HepG2 (cell line): ENCODE measurements around the gene SPEM2. TPM values are rescaled to one million over a fixed set of nuclear protein-coding genes. Genes with fewer than 3 reads are reported as not detected.

Source experiments
- ATAC-seq: fragments of 200-7000 bp; cut with Tn5 transposase; 3 replicates; pipeline ENCODE4 v1.9.1; 2020; ENCODE audit warnings: mild to moderate bottlenecking, moderate library complexity
- BruUV-seq: library from RNA; stranded (reverse); fragments of 400-500 nt; replicated peaks from 2 replicates; lab custom pipeline; 2021; lab: Mats Ljungman, UMichigan
- CTCF ChIA-PET: fragments of 300-600 bp; formaldehyde crosslinking; extraction: SDS; loops from one replicate; lab custom pipeline; 2021; ENCODE audit warnings: low total read pairs, inconsistent platforms, low intra/inter-chr PET ratio; lab: Yijun Ruan, JAX
- POLR2A ChIA-PET: fragments of 350-600 bp; sonication (Branson Sonifier 250); formaldehyde crosslinking; loops from one replicate; lab custom pipeline; 2020; ENCODE audit warnings: antibody characterized with exemption, inconsistent platforms; lab: Yijun Ruan, JAX
- DNase-seq: peaks from one replicate; pipeline ENCODE4 v3.0.0-alpha.2; 2015; ENCODE audit warnings: low spot score
- FAIRE-seq: peaks from 3 replicates; lab custom pipeline; 2011; peaks lifted over from hg19 to GRCh38; lab: Jason Lieb, UNC
- H2AFZ ChIP-seq: one replicate; pipeline ENCODE4 v1.6.1; 2011; ENCODE audit warnings: low read length, inconsistent platforms
- H3K27ac ChIP-seq: fragments of 300-600 bp; 3 replicates; pipeline ENCODE4 v1.8.0; 2011; ENCODE audit warnings: mixed run types, mild to moderate bottlenecking, mixed read lengths, low read length, inconsistent platforms; ENCODE audit not compliant: insufficient read depth; ENCODE audit errors: extremely low read length
- H3K27me3 ChIP-seq, 2 experiments: fragments of 200-600 bp in 1 of 2; 2 replicates in 1 of 2; 3 replicates in 1 of 2; pipeline versions ENCODE4 v1.6.0 to v1.8.0; 2011; ENCODE audit warnings: low read length in 2 of 2, mild to moderate bottlenecking in 2 of 2, moderate library complexity in 2 of 2, inconsistent platforms in 1 of 2; ENCODE audit not compliant: insufficient read depth in 2 of 2, control insufficient read depth in 1 of 2
- H3K36me3 ChIP-seq, 2 experiments: fragments of 200-600 bp in 1 of 2; replicated peaks in 1 of 2; 2 replicates in 1 of 2; 3 replicates in 1 of 2; pipeline versions ENCODE4 v1.5.1 to v1.8.0; 2011; ENCODE audit warnings: low read length in 2 of 2, inconsistent platforms in 1 of 2; ENCODE audit not compliant: insufficient read depth in 2 of 2, control insufficient read depth in 1 of 2
- H3K4me1 ChIP-seq: 2 replicates; pipeline ENCODE4 v1.5.1; 2012; ENCODE audit warnings: low read length, inconsistent platforms; ENCODE audit not compliant: insufficient read depth
- H3K4me2 ChIP-seq: 2 replicates; pipeline ENCODE4 v1.6.0; 2011; ENCODE audit warnings: low read depth, low read length, inconsistent platforms
- H3K4me3 ChIP-seq, 3 experiments: fragments of 200-600 bp in 1 of 3; sonication (generic), shearing (Covaris generic) in 1 of 3; replicated peaks in 1 of 3; 2 replicates each; pipeline ENCODE4 v1.5.1; 2011 to 2016; ENCODE audit warnings: low read length in 3 of 3, inconsistent platforms in 2 of 3, low read depth in 2 of 3, mild to moderate bottlenecking in 2 of 3, control low read depth in 1 of 3, mixed read lengths in 1 of 3; ENCODE audit not compliant: insufficient read depth in 1 of 3
- H3K79me2 ChIP-seq: one replicate; pipeline ENCODE4 v1.6.1; 2011; ENCODE audit warnings: low read length, inconsistent platforms; ENCODE audit not compliant: insufficient read depth
- H3K9ac ChIP-seq: 2 replicates; pipeline ENCODE4 v1.6.0; 2011; ENCODE audit warnings: mild to moderate bottlenecking, low read depth, low read length, inconsistent platforms; ENCODE audit not compliant: insufficient read depth
- H3K9me3 ChIP-seq: 2 replicates; pipeline ENCODE4 v1.5.1; 2012; ENCODE audit warnings: mild to moderate bottlenecking, low read length
- H4K20me1 ChIP-seq: 2 replicates; pipeline ENCODE4 v1.6.0; 2011; ENCODE audit warnings: inconsistent platforms, mild to moderate bottlenecking, low read length, moderate library complexity; ENCODE audit not compliant: insufficient read depth
- CCDC6 ChIP-seq: sonication (generic); formaldehyde crosslinking; IDR thresholded peaks from 2 replicates; pipeline ENCODE4 v1.8.1; 2022; ENCODE audit warnings: mild to moderate bottlenecking, missing genetic modification reagents, moderate library complexity
- ELF4 ChIP-seq: sonication (generic); formaldehyde crosslinking; IDR thresholded peaks from 2 replicates; pipeline ENCODE4 v1.5.0; 2020; ENCODE audit warnings: missing genetic modification reagents, mild to moderate bottlenecking, moderate library complexity, borderline replicate concordance
- IKZF1 ChIP-seq: fragments of 450-650 bp; IDR thresholded peaks from 2 replicates; pipeline ENCODE4 v1.7.1; 2016
- SKI ChIP-seq: fragments of 450-650 bp; IDR thresholded peaks from one replicate; pipeline ENCODE4 v1.6.1; 2018; ENCODE audit warnings: mild to moderate bottlenecking; ENCODE audit not compliant: partially characterized antibody
- SP140L ChIP-seq: sonication (generic); formaldehyde crosslinking; IDR thresholded peaks from 2 replicates; pipeline ENCODE4 v1.4.0; 2020; ENCODE audit warnings: missing genetic modification reagents, borderline replicate concordance
- SRSF9 ChIP-seq: fragments of 200-400 bp; formaldehyde crosslinking; IDR thresholded peaks from 2 replicates; pipeline ENCODE4 v1.6.1; 2018; ENCODE audit warnings: borderline replicate concordance, mild to moderate bottlenecking, low read depth, low read length; ENCODE audit not compliant: insufficient read depth, poor library complexity, severe bottlenecking
- ZBTB7A ChIP-seq: sonication (generic); formaldehyde crosslinking; IDR thresholded peaks from 2 replicates; pipeline ENCODE4 v1.8.0; 2022; ENCODE audit warnings: mild to moderate bottlenecking, missing genetic modification reagents
- ZNF703 ChIP-seq: sonication (generic); formaldehyde crosslinking; IDR thresholded peaks from 2 replicates; pipeline ENCODE4 v1.5.1; 2020; ENCODE audit warnings: missing genetic modification reagents, mild to moderate bottlenecking, moderate library complexity, borderline replicate concordance
- WGBS: methylation state at CpG from one replicate; pipeline ENCODE4 v1.1.6; 2017; ENCODE audit warnings: low lambda C conversion rate; 5-methylcytosine and 5-hydroxymethylcytosine counted together
- in situ Hi-C: cut with HindIII; loops from 2 replicates; pipeline ENCODE4 v1.10.0; 2017; ENCODE audit warnings: low pct_unique_long_range_greater_than_20kb; ENCODE audit not compliant: extremely low pct_ligation_motif_present
- intact Hi-C: fragments of 100-400 bp; cut with micrococcal nuclease; formaldehyde crosslinking; loops from one replicate; pipeline ENCODE4 v1.10.0; 2022; ENCODE audit not compliant: unreplicated experiment
- polyA plus RNA-seq, 8 experiments: library from polyadenylated mRNA; depleted of rRNA in 3 of 8; stranded (reverse) in 7 of 8; unstranded in 1 of 8; fragments of >200 nt; fragmentation: Illumina TruSeq in 4 of 8; extraction: Trizol in 4 of 8; gene quantifications; 2 replicates each; pipeline versions ENCODE4 v1.2.1 to v1.2.3, GENCODE V29; 2011 to 2016; ENCODE audit warnings: low read depth in 4 of 8, missing spikeins in 1 of 8, mixed read lengths in 1 of 8; ENCODE audit not compliant: insufficient read depth in 1 of 8
- total RNA-seq, 5 experiments: library from RNA; depleted of rRNA; stranded (reverse); fragments of >200 nt; fragmentation: Illumina TruSeq; extraction: Trizol; gene quantifications; 2 replicates each; pipeline ENCODE4 v1.2.3, GENCODE V29; 2016; ENCODE audit warnings: low read depth in 1 of 5
- TF ChIP-seq, protein P1 (sequence below): sonication (generic); formaldehyde crosslinking; IDR thresholded peaks from 2 replicates; pipeline ENCODE4 v1.4.0; 2020; ENCODE audit warnings: low read depth, missing genetic modification reagents

SPEM2 gene
- total and polyA plus RNA-seq, 2 of the 13 experiments (the other 11 are each of a cell fraction or from before 2014, with no cell fraction given), result not detected

DNA sequence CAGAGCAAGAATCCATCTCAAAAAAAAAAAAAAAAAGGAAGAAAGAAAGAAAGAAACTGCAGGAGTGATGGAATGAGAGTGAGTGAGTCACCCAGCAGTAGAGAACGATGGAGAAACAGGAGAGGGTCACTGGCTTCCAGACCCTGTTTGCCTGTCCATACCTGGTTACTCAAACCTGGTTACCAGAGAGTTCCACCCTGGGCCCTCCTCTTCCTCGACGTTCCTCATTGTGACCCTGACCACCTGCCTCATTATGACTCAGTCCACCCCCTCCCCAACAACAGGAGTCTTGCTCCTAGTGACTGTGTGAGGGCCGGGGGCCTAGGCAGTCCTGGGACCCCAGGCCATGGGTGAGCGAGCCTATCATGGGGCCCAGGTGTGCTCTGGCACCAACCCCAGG, 3.1 kb downstream of the SPEM2 start, which contains the start of gene SPEM3:
Gene SPEM3 (plus strand): TSS at position 301 of the 400 bp plus-strand sequence. CDS start 46 bp downstream, at position 347.
- Histone ChIP-seq H3K4me2 (no peak within 1 kb of the TSS), H3K9me3 (no peaks in the 10 kb centered on the region), H3K4me3 (no peak within 1 kb of the TSS), H4K20me1 (no peaks in the 10 kb centered on the region), H2AFZ (no peak within 1 kb of the TSS), H3K27ac (no peak within 1 kb of the TSS), H3K4me1 (peaks cover 8% of the 10 kb centered on the region), H3K9ac (no peak within 1 kb of the TSS), H3K36me3 (no peaks in the 10 kb centered on the region), H3K79me2 (no peaks in the 10 kb centered on the region), H3K27me3 (peaks cover 2 to 3% of the 10 kb centered on the region in 2 experiments; a peak in 3 of 5 replicates)
- ChIA-PET CTCF (no interaction called here), POLR2A (no interaction called here)
- BruUV-seq, result no TSS peak
- no peak for TF ChIP-seq SP140L (CRISPR knock-in tag)
- TF ChIP-seq ZNF703, result no peak
- no peak for TF ChIP-seq ZBTB7A
- TF ChIP-seq SKI, result no peak
- no peak for TF ChIP-seq IKZF1
- TF ChIP-seq CCDC6 (CRISPR knock-in tag), result no peak
- 7% methylated on average over 4 of the region's 5 CpGs for WGBS
- no peak for DNase-seq
- in situ Hi-C loops (no loop called here), intact Hi-C loops (no loop called here)
- no peak for FAIRE-seq
- no peak for ATAC-seq

DNA sequence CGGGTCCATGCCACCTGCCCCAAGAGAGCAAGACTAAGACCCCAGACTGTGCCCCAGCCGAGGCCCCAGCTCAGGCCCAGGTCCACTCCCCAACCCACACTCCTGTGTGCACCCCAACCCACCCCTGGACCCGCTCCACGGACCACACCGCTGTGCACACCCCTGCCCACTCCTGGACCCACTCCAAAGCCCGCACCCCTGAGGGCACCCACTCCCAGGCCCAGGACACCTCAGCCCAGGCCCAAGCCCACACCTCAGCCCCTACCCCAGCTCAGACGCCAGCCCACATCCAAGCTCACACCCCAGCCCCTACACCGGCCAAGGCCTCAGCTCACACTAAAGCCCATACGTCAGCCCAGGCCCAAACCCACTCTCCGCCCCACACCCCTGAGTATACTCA, 4.3 kb downstream of the SPEM2 start:
- no peak for FAIRE-seq
- Histone ChIP-seq H3K79me2 (no peaks in the 10 kb centered on the region), H3K4me3 (no peak overlapping the region), H3K9me3 (no peaks in the 10 kb centered on the region), H3K4me1 (peaks cover 10% of the 10 kb centered on the region), H3K27ac (no peak overlapping the region), H2AFZ (no peak overlapping the region), H4K20me1 (no peaks in the 10 kb centered on the region), H3K9ac (no peak overlapping the region), H3K36me3 (no peaks in the 10 kb centered on the region), H3K27me3 (peaks cover 2 to 3% of the 10 kb centered on the region in 2 experiments; a peak in 3 of 5 replicates), H3K4me2 (no peak overlapping the region)
- POLR2A ChIA-PET, result interaction anchor here (1.6 kb wide), 1 partner anchor 26 kb away, joined by 3 read pairs; the partner anchor contains the start of gene TMEM256
- CTCF ChIA-PET, result no interaction called here
- WGBS, result 44% methylated on average over 7 of the region's 10 CpGs
- in situ Hi-C loops (no loop called here), intact Hi-C loops (no loop called here)
- no peak for ATAC-seq
- no peak for DNase-seq
- no TSS peak for BruUV-seq
- TF ChIP-seq SRSF9 (no peak), ELF4 (no peak)
- TF ChIP-seq, protein P1, sequence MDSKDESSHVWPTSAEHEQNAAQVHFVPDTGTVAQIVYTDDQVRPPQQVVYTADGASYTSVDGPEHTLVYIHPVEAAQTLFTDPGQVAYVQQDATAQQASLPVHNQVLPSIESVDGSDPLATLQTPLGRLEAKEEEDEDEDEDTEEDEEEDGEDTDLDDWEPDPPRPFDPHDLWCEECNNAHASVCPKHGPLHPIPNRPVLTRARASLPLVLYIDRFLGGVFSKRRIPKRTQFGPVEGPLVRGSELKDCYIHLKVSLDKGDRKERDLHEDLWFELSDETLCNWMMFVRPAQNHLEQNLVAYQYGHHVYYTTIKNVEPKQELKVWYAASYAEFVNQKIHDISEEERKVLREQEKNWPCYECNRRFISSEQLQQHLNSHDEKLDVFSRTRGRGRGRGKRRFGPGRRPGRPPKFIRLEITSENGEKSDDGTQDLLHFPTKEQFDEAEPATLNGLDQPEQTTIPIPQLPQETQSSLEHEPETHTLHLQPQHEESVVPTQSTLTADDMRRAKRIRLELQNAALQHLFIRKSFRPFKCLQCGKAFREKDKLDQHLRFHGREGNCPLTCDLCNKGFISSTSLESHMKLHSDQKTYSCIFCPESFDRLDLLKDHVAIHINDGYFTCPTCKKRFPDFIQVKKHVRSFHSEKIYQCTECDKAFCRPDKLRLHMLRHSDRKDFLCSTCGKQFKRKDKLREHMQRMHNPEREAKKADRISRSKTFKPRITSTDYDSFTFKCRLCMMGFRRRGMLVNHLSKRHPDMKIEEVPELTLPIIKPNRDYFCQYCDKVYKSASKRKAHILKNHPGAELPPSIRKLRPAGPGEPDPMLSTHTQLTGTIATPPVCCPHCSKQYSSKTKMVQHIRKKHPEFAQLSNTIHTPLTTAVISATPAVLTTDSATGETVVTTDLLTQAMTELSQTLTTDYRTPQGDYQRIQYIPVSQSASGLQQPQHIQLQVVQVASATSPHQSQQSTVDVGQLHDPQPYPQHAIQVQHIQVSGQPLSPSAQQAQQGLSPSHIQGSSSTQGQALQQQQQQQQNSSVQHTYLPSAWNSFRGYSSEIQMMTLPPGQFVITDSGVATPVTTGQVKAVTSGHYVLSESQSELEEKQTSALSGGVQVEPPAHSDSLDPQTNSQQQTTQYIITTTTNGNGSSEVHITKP (CRISPR knock-in tag), result no peak
